Activated T-cell treated with anti-CD3 and anti-CD28 coated beads, Interleukin-2, amount 50 U/mL, for 72 hours (primary cell): ENCODE data around the gene ANKRD33B. TPM values are rescaled to one million over a fixed set of nuclear protein-coding genes. Genes with fewer than 3 reads are reported as not detected.

Source experiments
- ATAC-seq, 2 donors: fragments of 150-1000 bp; cut with Tn5 transposase; replicated peaks in 1 of 2; 2 replicates each; pipeline ENCODE4 v1.10.0; 2021; ENCODE audit warnings: moderate library complexity in 2 of 2, mild to moderate bottlenecking in 1 of 2
- DNase-seq, 2 donors: peaks; one replicate each; pipeline ENCODE4 v3.0.0; 2021 to 2022; ENCODE audit warnings: mixed read lengths in 1 of 2
- H3K27ac Mint-ChIP-seq: one replicate; pipeline ENCODE4 v1.8.0; 2022; ENCODE audit warnings: mild to moderate bottlenecking, moderate library complexity, mixed read lengths
- H3K27me3 Mint-ChIP-seq: one replicate; pipeline ENCODE4 v1.8.0; 2022; ENCODE audit warnings: low read depth, mixed read lengths
- H3K36me3 Mint-ChIP-seq, 2 donors: one replicate each; pipeline ENCODE4 v1.8.0; 2022; ENCODE audit warnings: mixed read lengths in 2 of 2, mild to moderate bottlenecking in 1 of 2; ENCODE audit not compliant: insufficient read depth in 2 of 2
- H3K4me1 Mint-ChIP-seq: one replicate; pipeline ENCODE4 v1.8.0; 2022; ENCODE audit warnings: low read depth, mixed read lengths
- H3K4me3 Mint-ChIP-seq, 2 donors: one replicate each; pipeline ENCODE4 v1.8.0; 2022; ENCODE audit warnings: mild to moderate bottlenecking in 2 of 2, mixed read lengths in 2 of 2, moderate library complexity in 2 of 2
- H3K9me3 Mint-ChIP-seq, 2 donors: one replicate each; pipeline ENCODE4 v1.8.0; 2022; ENCODE audit warnings: mixed read lengths in 2 of 2
- total RNA-seq, 2 donors: library from RNA; stranded (reverse); gene quantifications; one replicate each; pipeline ENCODE4 v1.2.3, GENCODE V29; 2022

Gene ANKRD33B
- total RNA-seq, 2 donors from 2014 or later = 6.2 to 12.0 TPM

- ATAC-seq (no peak), DNase-seq (no peak)
- H3K4me1 Mint-ChIP-seq = no peaks in the 10 kb centered on the region
- no peaks in the 10 kb centered on the region for H3K27me3 Mint-ChIP-seq
- H3K4me3 Mint-ChIP-seq = no peak overlapping the region
- no peak overlapping the region for H3K27ac Mint-ChIP-seq
- no peaks in the 10 kb centered on the region for H3K36me3 Mint-ChIP-seq
- H3K9me3 Mint-ChIP-seq = no peaks in the 10 kb centered on the region
These were observed 53.2 kb downstream of the ANKRD33B start for GRCh38 chr5:10617103-10617502.

- no peak for ATAC-seq
- Mint-ChIP-seq H3K27me3 (no peaks in the 10 kb centered on the region), H3K4me1 (no peaks in the 10 kb centered on the region), H3K4me3 (no peak overlapping the region), H3K36me3 (no peaks in the 10 kb centered on the region), H3K9me3 (no peaks in the 10 kb centered on the region), H3K27ac (no peak overlapping the region)
- no peak for DNase-seq
These were observed 54.4 kb downstream of the ANKRD33B start for GRCh38 chr5:10618311-10618710.

GRCh38 chr5:10619649-10620048 is 55.8 kb downstream of the ANKRD33B start:
- DNase-seq (no peak), ATAC-seq (no peak)
- Mint-ChIP-seq H3K4me1 (no peaks in the 10 kb centered on the region), H3K4me3 (no peak overlapping the region), H3K27ac (no peak overlapping the region), H3K36me3 (no peaks in the 10 kb centered on the region), H3K27me3 (no peaks in the 10 kb centered on the region), H3K9me3 (no peaks in the 10 kb centered on the region)

GRCh38 chr5:10620346-10620745 is 56.5 kb downstream of the ANKRD33B start:
- no peaks in the 10 kb centered on the region for H3K9me3 Mint-ChIP-seq
- no peak overlapping the region for H3K27ac Mint-ChIP-seq
- no peaks in the 10 kb centered on the region for H3K4me1 Mint-ChIP-seq
- no peaks in the 10 kb centered on the region for H3K27me3 Mint-ChIP-seq
- DNase-seq (no peak), ATAC-seq (no peak)
- H3K36me3 Mint-ChIP-seq = no peaks in the 10 kb centered on the region
- no peak overlapping the region for H3K4me3 Mint-ChIP-seq

- Mint-ChIP-seq H3K4me3 (no peak overlapping the region), H3K27me3 (no peaks in the 10 kb centered on the region), H3K27ac (no peak overlapping the region), H3K4me1 (peaks cover 1% of the 10 kb centered on the region), H3K9me3 (no peaks in the 10 kb centered on the region), H3K36me3 (no peaks in the 10 kb centered on the region)
- DNase-seq = no peak
- no peak for ATAC-seq
These were observed 58.0 kb downstream of the ANKRD33B start for GRCh38 chr5:10621832-10622231.

GRCh38 chr5:10622810-10623209 is 58.9 kb downstream of the ANKRD33B start:
- ATAC-seq (no peak), DNase-seq (no peak)
- H3K36me3 Mint-ChIP-seq = no peaks in the 10 kb centered on the region
- no peak overlapping the region for H3K4me3 Mint-ChIP-seq
- H3K27me3 Mint-ChIP-seq = no peaks in the 10 kb centered on the region
- H3K9me3 Mint-ChIP-seq = no peaks in the 10 kb centered on the region
- peaks cover 11% of the 10 kb centered on the region for H3K4me1 Mint-ChIP-seq
- no peak overlapping the region for H3K27ac Mint-ChIP-seq

GRCh38 chr5:10623305-10623910 is 59.5 kb downstream of the ANKRD33B start:
- no peak for DNase-seq
- peaks cover 14% of the 10 kb centered on the region for H3K4me1 Mint-ChIP-seq
- no peak overlapping the region for H3K4me3 Mint-ChIP-seq
- H3K27ac Mint-ChIP-seq = no peak overlapping the region
- no peaks in the 10 kb centered on the region for H3K36me3 Mint-ChIP-seq
- no peaks in the 10 kb centered on the region for H3K27me3 Mint-ChIP-seq
- no peak for ATAC-seq
- no peaks in the 10 kb centered on the region for H3K9me3 Mint-ChIP-seq

- no peak for ATAC-seq
- H3K9me3 Mint-ChIP-seq = no peaks in the 10 kb centered on the region
- no peaks in the 10 kb centered on the region for H3K36me3 Mint-ChIP-seq
- H3K27ac Mint-ChIP-seq = no peak overlapping the region
- peaks cover 14% of the 10 kb centered on the region for H3K4me1 Mint-ChIP-seq
- no peak for DNase-seq
- H3K27me3 Mint-ChIP-seq = peaks cover 8% of the 10 kb centered on the region
- no peak overlapping the region for H3K4me3 Mint-ChIP-seq
These were observed 60.3 kb downstream of the ANKRD33B start for GRCh38 chr5:10624206-10624605.

- DNase-seq (no peak), ATAC-seq (no peak)
- H3K36me3 Mint-ChIP-seq = peaks cover 3% of the 10 kb centered on the region in 2 donors
- peaks cover 14% of the 10 kb centered on the region for H3K4me1 Mint-ChIP-seq
- no peaks in the 10 kb centered on the region for H3K9me3 Mint-ChIP-seq
- H3K27ac Mint-ChIP-seq = no peak overlapping the region
- peaks cover 12% of the 10 kb centered on the region for H3K27me3 Mint-ChIP-seq
- H3K4me3 Mint-ChIP-seq = no peak overlapping the region
These were observed 60.8 kb downstream of the ANKRD33B start for GRCh38 chr5:10624679-10625078.

- H3K4me1 Mint-ChIP-seq = peaks cover 22% of the 10 kb centered on the region
- no peaks in the 10 kb centered on the region for H3K9me3 Mint-ChIP-seq
- H3K36me3 Mint-ChIP-seq = peaks cover 4 to 6% of the 10 kb centered on the region in 2 donors
- no peak overlapping the region for H3K27ac Mint-ChIP-seq
- H3K27me3 Mint-ChIP-seq = peaks cover 22% of the 10 kb centered on the region
- ATAC-seq = no peak
- H3K4me3 Mint-ChIP-seq = no peak overlapping the region
- no peak for DNase-seq
These were observed 62.0 kb downstream of the ANKRD33B start for GRCh38 chr5:10625700-10626472.

GRCh38 chr5:10626473-10627013 is 62.7 kb downstream of the ANKRD33B start:
- ATAC-seq (no peak), DNase-seq (no peak)
- Mint-ChIP-seq H3K27me3 (peaks cover 28% of the 10 kb centered on the region), H3K9me3 (no peaks in the 10 kb centered on the region), H3K4me3 (peak overlapping the region; percentile 6 to 87), H3K27ac (no peak overlapping the region), H3K4me1 (peaks cover 29% of the 10 kb centered on the region), H3K36me3 (peaks cover 4 to 6% of the 10 kb centered on the region in 2 donors)

GRCh38 chr5:10627160-10627701 is 63.4 kb downstream of the ANKRD33B start:
- ATAC-seq (peak; percentile 10 to 23), DNase-seq (no peak)
- Mint-ChIP-seq H3K4me3 (peak overlapping the region; percentile 87 to 88), H3K9me3 (no peaks in the 10 kb centered on the region), H3K27me3 (peaks cover 28% of the 10 kb centered on the region), H3K27ac (peak overlapping the region; percentile 47), H3K4me1 (peaks cover 35% of the 10 kb centered on the region), H3K36me3 (peaks cover 4 to 6% of the 10 kb centered on the region in 2 donors)

- Mint-ChIP-seq H3K4me3 (no peak overlapping the region), H3K27ac (no peak overlapping the region), H3K27me3 (peaks cover 28% of the 10 kb centered on the region), H3K4me1 (peaks cover 49% of the 10 kb centered on the region), H3K9me3 (no peaks in the 10 kb centered on the region), H3K36me3 (peaks cover 6% of the 10 kb centered on the region in 2 donors)
- DNase-seq (no peak), ATAC-seq (no peak)
These were observed 64.7 kb downstream of the ANKRD33B start for GRCh38 chr5:10628601-10629000.
